ENCODE results near the gene OVCA2. TPM values are rescaled to one million over a fixed set of nuclear protein-coding genes. Genes with fewer than 3 reads are reported as not detected.

OVCA2 gene
- total and polyA plus RNA-seq, 10 donors, result 20.9 to 68.8 (median 35.6) TPM

DNA sequence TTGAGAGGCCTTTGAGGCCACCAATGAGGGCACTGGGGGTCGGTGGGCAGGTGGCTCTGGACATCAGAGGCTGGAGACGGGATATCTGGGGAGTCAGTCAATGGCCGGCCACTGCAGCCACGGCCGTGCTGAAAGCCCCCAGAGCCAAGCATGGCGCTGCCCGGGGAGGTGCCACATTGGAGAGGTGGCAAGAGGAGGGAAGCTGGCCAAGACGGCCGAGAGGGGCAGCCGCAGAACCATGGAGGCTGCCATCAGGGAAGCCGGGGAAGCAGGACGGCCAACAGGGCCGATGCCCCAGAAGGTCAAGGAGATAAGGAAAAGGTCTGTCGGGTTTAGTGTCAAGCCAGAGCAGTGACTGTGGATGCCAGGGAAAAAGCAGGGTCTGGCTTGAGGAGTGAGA is 26.5 kb upstream of the OVCA2 start:
- no peak overlapping the region for H3K27ac ChIP-seq
- H3K4me1 ChIP-seq, result peaks cover 0 to 19% (median 12%) of the 10 kb centered on the region in 6 donors
- no peak for TF ChIP-seq POLR2AphosphoS5 (IDR thresholded peaks at IDR 0.05)
- TF ChIP-seq, protein P1, sequence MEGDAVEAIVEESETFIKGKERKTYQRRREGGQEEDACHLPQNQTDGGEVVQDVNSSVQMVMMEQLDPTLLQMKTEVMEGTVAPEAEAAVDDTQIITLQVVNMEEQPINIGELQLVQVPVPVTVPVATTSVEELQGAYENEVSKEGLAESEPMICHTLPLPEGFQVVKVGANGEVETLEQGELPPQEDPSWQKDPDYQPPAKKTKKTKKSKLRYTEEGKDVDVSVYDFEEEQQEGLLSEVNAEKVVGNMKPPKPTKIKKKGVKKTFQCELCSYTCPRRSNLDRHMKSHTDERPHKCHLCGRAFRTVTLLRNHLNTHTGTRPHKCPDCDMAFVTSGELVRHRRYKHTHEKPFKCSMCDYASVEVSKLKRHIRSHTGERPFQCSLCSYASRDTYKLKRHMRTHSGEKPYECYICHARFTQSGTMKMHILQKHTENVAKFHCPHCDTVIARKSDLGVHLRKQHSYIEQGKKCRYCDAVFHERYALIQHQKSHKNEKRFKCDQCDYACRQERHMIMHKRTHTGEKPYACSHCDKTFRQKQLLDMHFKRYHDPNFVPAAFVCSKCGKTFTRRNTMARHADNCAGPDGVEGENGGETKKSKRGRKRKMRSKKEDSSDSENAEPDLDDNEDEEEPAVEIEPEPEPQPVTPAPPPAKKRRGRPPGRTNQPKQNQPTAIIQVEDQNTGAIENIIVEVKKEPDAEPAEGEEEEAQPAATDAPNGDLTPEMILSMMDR (IDR thresholded peaks at IDR 0.05 in 8 of 11, conservative IDR thresholded peaks at IDR 0.05 in 3 of 11), result no peak
- H3K4me3 ChIP-seq, result no peak overlapping the region
- DNase-seq, result peak; percentile 65
- H3K36me3 ChIP-seq, result no peaks in the 10 kb centered on the region
- no peaks in the 10 kb centered on the region for H3K9me3 ChIP-seq
- peaks cover 0 to 55% (median 0%) of the 10 kb centered on the region in 7 donors for H3K27me3 ChIP-seq (replicated peaks in 1 of 7)
- 83 to 92% (median 86%) methylated on average over 14 of the region's 14 CpGs for WGBS, 5 donors
- intact Hi-C loops (cut with DNase I; ENCODE audit: low total_unique reads), result no loop called here

DNA sequence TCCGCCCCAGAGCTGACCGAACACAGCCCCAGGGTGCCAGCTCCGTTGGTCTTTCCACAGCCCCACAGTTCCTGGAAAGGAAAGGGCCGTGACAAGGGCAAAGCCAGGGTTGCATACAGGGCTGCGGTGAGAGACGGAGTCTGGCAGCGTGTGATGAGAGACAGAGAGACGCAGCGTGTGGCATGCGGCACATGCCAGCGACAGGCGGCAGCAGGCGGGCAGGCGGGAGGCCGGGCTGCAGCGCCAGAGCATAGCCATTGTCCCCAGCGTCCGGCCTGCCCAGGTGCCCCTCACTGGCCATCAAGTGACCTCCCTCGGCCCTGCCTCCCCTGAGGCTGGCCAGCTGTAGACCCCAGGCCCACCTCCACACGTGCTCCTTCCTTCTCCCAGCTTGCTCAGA is 25.3 kb upstream of the OVCA2 start:
- WGBS, 5 donors, result 89 to 94% (median 94%) methylated on average over 18 to 20 of the region's 20 CpGs
- Histone ChIP-seq H3K36me3 (no peaks in the 10 kb centered on the region), H3K27ac (no peak overlapping the region), H3K9me3 (no peaks in the 10 kb centered on the region), H3K27me3 (replicated peaks in 1 of 7) (peaks cover 0 to 50% (median 0%) of the 10 kb centered on the region in 7 donors), H3K4me1 (peaks cover 0 to 29% (median 19%) of the 10 kb centered on the region in 6 donors), H3K4me3 (no peak overlapping the region)
- TF ChIP-seq POLR2AphosphoS5 (IDR thresholded peaks at IDR 0.05), result no peak
- TF ChIP-seq, protein P1 (IDR thresholded peaks at IDR 0.05 in 8 of 11, conservative IDR thresholded peaks at IDR 0.05 in 3 of 11), result no peak
- no peak for TF ChIP-seq POLR2A (IDR thresholded peaks at IDR 0.05)
- intact Hi-C loops (cut with DNase I; ENCODE audit: low total_unique reads), result no loop called here
- no peak for DNase-seq

DNA sequence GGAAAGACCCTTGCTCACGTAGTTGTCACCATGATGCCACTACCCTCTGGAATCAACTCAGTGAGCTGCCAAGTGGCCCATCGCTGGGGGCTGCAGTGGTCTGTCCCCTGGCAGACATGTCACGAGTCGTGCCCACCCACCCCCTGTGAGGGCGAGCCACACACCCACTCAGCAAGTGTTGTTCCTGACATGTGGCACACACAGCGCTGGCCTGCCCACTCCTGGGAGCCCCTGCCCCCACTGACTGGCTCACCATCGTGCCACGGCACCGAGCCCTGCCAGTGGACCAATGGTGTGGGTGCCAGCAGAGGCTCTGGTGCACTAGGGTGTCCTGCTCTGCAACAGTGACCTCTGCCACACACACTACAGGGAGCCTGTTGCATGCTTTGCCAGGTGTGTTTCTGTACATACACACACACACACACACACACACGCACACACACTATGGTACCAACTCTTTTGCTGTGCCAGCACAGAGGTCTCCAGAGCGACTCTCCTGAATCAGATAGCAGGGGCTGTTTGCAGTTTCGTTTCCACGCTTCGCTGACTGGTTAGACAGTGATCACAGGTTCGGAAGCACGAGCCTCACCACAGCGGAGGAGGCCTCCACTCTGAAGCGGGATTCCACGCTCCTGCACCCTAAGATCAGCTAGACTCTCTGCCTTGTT is 24.4 kb upstream of the OVCA2 start:
- intact Hi-C loops (cut with DNase I; ENCODE audit: low total_unique reads), result no loop called here
- H3K27ac ChIP-seq, result no peak overlapping the region
- H3K36me3 ChIP-seq, result no peaks in the 10 kb centered on the region
- no peak overlapping the region for H3K4me3 ChIP-seq
- DNase-seq, result no peak
- TF ChIP-seq, protein P1 (IDR thresholded peaks at IDR 0.05 in 8 of 11, conservative IDR thresholded peaks at IDR 0.05 in 3 of 11), result no peak
- TF ChIP-seq POLR2AphosphoS5 (IDR thresholded peaks at IDR 0.05) (no peak), POLR2A (IDR thresholded peaks at IDR 0.05) (no peak)
- H3K4me1 ChIP-seq, result peaks cover 0 to 27% (median 14%) of the 10 kb centered on the region in 6 donors
- 81 to 92% (median 90%) methylated on average over 12 to 19 of the region's 19 CpGs for WGBS, 5 donors
- no peaks in the 10 kb centered on the region for H3K9me3 ChIP-seq
- H3K27me3 ChIP-seq (replicated peaks in 1 of 7), result peaks cover 0 to 46% (median 0%) of the 10 kb centered on the region in 7 donors

DNA sequence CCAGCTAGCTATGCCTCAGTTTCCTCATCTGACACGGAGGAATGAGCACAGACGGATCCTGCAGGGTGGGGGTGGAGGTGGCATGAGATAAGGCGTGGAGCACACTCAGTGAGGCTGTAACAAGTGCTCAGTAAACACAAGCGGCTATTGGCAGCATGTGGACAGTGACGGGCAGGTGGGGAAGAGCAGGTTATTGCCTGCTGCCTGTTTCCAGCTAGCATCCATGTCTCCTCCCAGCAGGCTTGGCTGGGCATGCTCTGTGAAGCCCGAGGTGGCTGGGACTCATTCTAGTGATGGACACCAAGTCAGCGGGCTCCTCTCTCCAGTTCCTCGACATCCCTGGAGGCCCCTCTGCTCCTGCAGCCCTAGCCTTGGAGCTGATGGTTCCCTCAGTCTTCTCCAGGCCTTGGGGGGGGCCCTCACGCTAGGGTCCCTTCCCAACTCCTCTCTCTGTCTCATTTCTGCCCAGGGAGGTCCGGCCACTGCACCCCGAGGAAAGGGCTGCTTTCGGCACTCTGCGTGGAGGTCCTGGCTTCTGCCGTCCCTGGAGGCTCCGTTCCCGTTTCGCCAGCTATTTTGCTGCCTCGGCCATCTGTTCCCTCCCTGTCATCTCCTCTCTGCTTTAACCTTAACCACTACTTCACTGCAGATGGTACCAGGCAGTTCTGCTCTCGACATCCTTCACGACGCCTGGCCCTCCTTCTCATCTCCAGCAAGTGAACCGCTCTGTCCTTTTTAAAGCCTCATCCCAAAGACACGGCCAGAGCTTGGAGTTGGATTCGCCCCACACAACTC is 22.9 kb upstream of the OVCA2 start:
- H3K9me3 ChIP-seq, result no peaks in the 10 kb centered on the region
- H3K4me3 ChIP-seq, result no peak overlapping the region
- 87 to 90% (median 89%) methylated on average over 24 of the region's 24 CpGs for WGBS, 5 donors
- no peak for DNase-seq
- H3K36me3 ChIP-seq, result no peaks in the 10 kb centered on the region
- peaks cover 7 to 41% (median 29%) of the 10 kb centered on the region in 6 donors for H3K4me1 ChIP-seq
- TF ChIP-seq POLR2A (IDR thresholded peaks at IDR 0.05) (no peak), POLR2AphosphoS5 (IDR thresholded peaks at IDR 0.05) (no peak)
- TF ChIP-seq, protein P1 (IDR thresholded peaks at IDR 0.05 in 8 of 11, conservative IDR thresholded peaks at IDR 0.05 in 3 of 11), result no peak
- intact Hi-C loops (cut with DNase I; ENCODE audit: low total_unique reads), result no loop called here
- peaks cover 0 to 61% (median 7%) of the 10 kb centered on the region in 7 donors for H3K27me3 ChIP-seq (replicated peaks in 1 of 7)
- no peak overlapping the region for H3K27ac ChIP-seq

Measured in spleen (tissue), 11 donors.